Stimulated activated CD8-positive, alpha-beta memory T cell treated with anti-CD3 and anti-CD28 coated beads, Interleukin-2, amount 100 ng/mL, for 1 hour (primary cell): ENCODE measurements around the gene MAMSTR.
"Not testable (repeated sequence)": the region's sequence is repeated elsewhere in the genome, so short reads cannot be mapped to it uniquely, and the experiment has no call there.

ENCODE experiments used
- DNase-seq, 2 donors: peaks; one replicate each; pipeline ENCODE4 v3.0.0-alpha.2; 2020; ENCODE audit warnings: low read depth in 2 of 2

Gene MAMSTR

GRCh38 chr19:48718711-48719231 lies 754 bp downstream of the MAMSTR start:
- no peak for DNase-seq

- not testable (repeated sequence) for DNase-seq
Observed at GRCh38 chr19:48718106-48718505, 1.4 kb downstream of the MAMSTR start.

- DNase-seq, result no peak
Observed at GRCh38 chr19:48716562-48717291, 2.8 kb downstream of the MAMSTR start.

GRCh38 chr19:48715681-48716171 lies 3.8 kb downstream of the MAMSTR start:
- no peak for DNase-seq

GRCh38 chr19:48714759-48715675 lies 4.5 kb downstream of the MAMSTR start:
- no peak for DNase-seq

- DNase-seq, result peak; percentile 89 to 92
Observed at GRCh38 chr19:48713864-48714755, 5.4 kb downstream of the MAMSTR start.

GRCh38 chr19:48713041-48713863 lies 6.3 kb downstream of the MAMSTR start:
- DNase-seq, result no peak

GRCh38 chr19:48711106-48711662 lies 8.3 kb downstream of the MAMSTR start:
- no peak for DNase-seq

- no peak for DNase-seq
Observed at GRCh38 chr19:48708471-48708870, 11.1 kb downstream of the MAMSTR start.

- DNase-seq, result no peak
Observed at GRCh38 chr19:48705431-48705830, 14.1 kb downstream of the MAMSTR start.

- no peak for DNase-seq
Observed at GRCh38 chr19:48703316-48703715, 16.2 kb downstream of the MAMSTR start.

- no peak for DNase-seq
Observed at GRCh38 chr19:48702701-48703100, 16.8 kb downstream of the MAMSTR start.

GRCh38 chr19:48698046-48698445 lies 21.5 kb downstream of the MAMSTR start:
- DNase-seq, result no peak

GRCh38 chr19:48696353-48697010 lies 23.0 kb downstream of the MAMSTR start:
- DNase-seq, result no peak

- DNase-seq, result no peak
Observed at GRCh38 chr19:48695743-48696352, 23.7 kb downstream of the MAMSTR start, which contains the start of gene FUT2. Gene FUT2, plus strand, starts transcription at chr19:48695971. Its CDS starts 6,986 bp downstream, at chr19:48702957.

- DNase-seq, result not testable (repeated sequence)
Observed at GRCh38 chr19:48693629-48694028, 25.9 kb downstream of the MAMSTR start.

GRCh38 chr19:48689449-48689848 lies 30.1 kb downstream of the MAMSTR start:
- no peak for DNase-seq

GRCh38 chr19:48687776-48688175 lies 31.7 kb downstream of the MAMSTR start:
- DNase-seq, result no peak

GRCh38 chr19:48686637-48687036 lies 32.9 kb downstream of the MAMSTR start:
- DNase-seq, result not testable (repeated sequence)
